COLO829 (cell line): ENCODE measurements around the gene PDGFRB.

ENCODE experiments used
- DNase-seq: peaks from one replicate; pipeline ENCODE4 v3.0.0; 2012; ENCODE audit warnings: low spot score

Gene PDGFRB

GRCh38 chr5:150155258-150156026 lies at the start of gene PDGFRB:
PDGFRB (minus strand) TSS chr5:150155845; CDS start chr5:150137047, 18,798 bp downstream.
- DNase-seq, result no peak

GRCh38 chr5:150204590-150204960 lies 48.9 kb upstream of the PDGFRB start:
- no peak for DNase-seq

- DNase-seq, result no peak
Observed at GRCh38 chr5:150203832-150204589, 48.4 kb upstream of the PDGFRB start.

- no peak for DNase-seq
Observed at GRCh38 chr5:150202501-150202900, 46.9 kb upstream of the PDGFRB start.

- DNase-seq, result no peak
Observed at GRCh38 chr5:150197476-150197875, 41.8 kb upstream of the PDGFRB start.

- DNase-seq, result no peak
Observed at GRCh38 chr5:150196986-150197385, 41.3 kb upstream of the PDGFRB start.

- no peak for DNase-seq
Observed at GRCh38 chr5:150196514-150196913, 40.9 kb upstream of the PDGFRB start.

GRCh38 chr5:150195736-150196485 lies 40.3 kb upstream of the PDGFRB start:
- DNase-seq, result no peak

- DNase-seq, result no peak
Observed at GRCh38 chr5:150192462-150192861, 36.8 kb upstream of the PDGFRB start.

GRCh38 chr5:150190987-150191386 lies 35.3 kb upstream of the PDGFRB start:
- DNase-seq, result no peak

- DNase-seq, result no peak
Observed at GRCh38 chr5:150190503-150190979, 34.9 kb upstream of the PDGFRB start.

- DNase-seq, result no peak
Observed at GRCh38 chr5:150189728-150190502, 34.3 kb upstream of the PDGFRB start, which contains the start of gene SLC6A7. SLC6A7 (plus strand) TSS chr5:150190062; CDS start chr5:150190328, 266 bp downstream.

- DNase-seq, result no peak
Observed at GRCh38 chr5:150189326-150189725, 33.7 kb upstream of the PDGFRB start.

- DNase-seq, result no peak
Observed at GRCh38 chr5:150188146-150188842, 32.6 kb upstream of the PDGFRB start.

GRCh38 chr5:150186897-150187296 lies 31.3 kb upstream of the PDGFRB start:
- DNase-seq, result no peak

- no peak for DNase-seq
Observed at GRCh38 chr5:150186137-150186536, 30.5 kb upstream of the PDGFRB start.

GRCh38 chr5:150184990-150185912 lies 29.6 kb upstream of the PDGFRB start:
- no peak for DNase-seq

- no peak for DNase-seq
Observed at GRCh38 chr5:150184006-150184405, 28.4 kb upstream of the PDGFRB start.

GRCh38 chr5:150183436-150183835 lies 27.8 kb upstream of the PDGFRB start:
- no peak for DNase-seq

GRCh38 chr5:150182774-150183173 lies 27.1 kb upstream of the PDGFRB start:
- DNase-seq, result no peak
